OCI-LY7 (cell line): ENCODE results near the gene PPP1R27.

Experiments
- EZH2phosphoT487 ChIP-seq: fragments of 200-600 bp; sonication (generic); IDR thresholded peaks from 2 replicates; pipeline ENCODE4 v1.6.1; 2018; ENCODE audit warnings: low read depth, borderline replicate concordance, mild to moderate bottlenecking, mixed run types, antibody characterized with exemption, low read length, moderate library complexity, mixed read lengths
- TF ChIP-seq, protein P1 (sequence below): fragments of 200-600 bp; sonication (generic); conservative IDR thresholded peaks from 2 replicates; pipeline ENCODE4 v1.5.1; 2014; ENCODE audit warnings: mild to moderate bottlenecking, antibody characterized with exemption, low read length, moderate library complexity, mixed read lengths

- TF ChIP-seq, protein P1, sequence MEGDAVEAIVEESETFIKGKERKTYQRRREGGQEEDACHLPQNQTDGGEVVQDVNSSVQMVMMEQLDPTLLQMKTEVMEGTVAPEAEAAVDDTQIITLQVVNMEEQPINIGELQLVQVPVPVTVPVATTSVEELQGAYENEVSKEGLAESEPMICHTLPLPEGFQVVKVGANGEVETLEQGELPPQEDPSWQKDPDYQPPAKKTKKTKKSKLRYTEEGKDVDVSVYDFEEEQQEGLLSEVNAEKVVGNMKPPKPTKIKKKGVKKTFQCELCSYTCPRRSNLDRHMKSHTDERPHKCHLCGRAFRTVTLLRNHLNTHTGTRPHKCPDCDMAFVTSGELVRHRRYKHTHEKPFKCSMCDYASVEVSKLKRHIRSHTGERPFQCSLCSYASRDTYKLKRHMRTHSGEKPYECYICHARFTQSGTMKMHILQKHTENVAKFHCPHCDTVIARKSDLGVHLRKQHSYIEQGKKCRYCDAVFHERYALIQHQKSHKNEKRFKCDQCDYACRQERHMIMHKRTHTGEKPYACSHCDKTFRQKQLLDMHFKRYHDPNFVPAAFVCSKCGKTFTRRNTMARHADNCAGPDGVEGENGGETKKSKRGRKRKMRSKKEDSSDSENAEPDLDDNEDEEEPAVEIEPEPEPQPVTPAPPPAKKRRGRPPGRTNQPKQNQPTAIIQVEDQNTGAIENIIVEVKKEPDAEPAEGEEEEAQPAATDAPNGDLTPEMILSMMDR: no peak
- TF ChIP-seq EZH2phosphoT487: no peak
These were observed 5.0 kb downstream of the PPP1R27 start for GRCh38 chr17:81829858-81830257.
